ENCODE data around the gene PRRC2B. TPM values are rescaled to one million over a fixed set of nuclear protein-coding genes. Genes with fewer than 3 reads are reported as not detected.
A peak's percentile ranks its signal among the peaks of the same experiment; 100 is the strongest.
"Not testable (repeated sequence)": the region's sequence is repeated elsewhere in the genome, so short reads cannot be mapped to it uniquely, and the experiment has no call there.

PRRC2B gene
- polyA plus RNA-seq, 1 donor: 189 TPM

GRCh38 chr9:131515559-131516031, 121.7 kb downstream of the PRRC2B start:
- not testable (repeated sequence) for DNase-seq

DNA sequence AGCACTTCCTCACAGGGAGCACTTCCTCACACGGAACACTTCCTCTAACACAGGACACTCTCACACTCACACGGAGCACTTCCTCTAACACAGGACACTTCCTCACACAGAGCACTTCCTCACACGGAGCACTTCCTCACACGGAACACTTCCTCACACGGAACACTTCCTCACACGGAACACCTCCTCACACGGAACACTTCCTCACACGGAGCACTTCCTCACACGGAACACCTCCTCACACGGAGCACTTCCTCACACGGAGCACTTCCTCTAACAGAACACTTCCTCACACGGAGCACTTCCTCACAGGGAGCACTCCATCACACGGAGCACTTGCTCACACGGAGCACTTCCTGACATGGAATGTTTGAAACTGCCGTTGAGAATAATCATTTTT, 122.2 kb downstream of the PRRC2B start:
- DNase-seq: no peak

DNA sequence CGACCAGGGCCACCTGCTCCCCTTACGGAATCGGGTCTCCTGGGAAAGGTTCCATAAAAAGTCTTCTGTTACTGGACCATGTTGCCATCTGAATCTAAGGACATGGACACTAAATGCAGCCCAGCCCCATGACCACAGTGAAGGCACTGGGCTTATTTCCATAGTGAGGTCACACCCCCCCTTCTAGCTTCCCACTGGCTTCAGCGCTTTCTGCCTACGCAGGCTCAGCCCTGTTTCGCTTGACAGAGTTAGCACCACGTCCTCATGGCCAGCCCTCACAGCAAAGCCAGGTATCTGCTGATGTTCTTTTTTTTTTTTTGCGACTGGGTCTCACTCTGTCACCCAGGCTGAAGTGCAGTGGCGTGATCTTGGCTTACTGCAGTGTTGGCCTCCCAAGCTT, 123.0 kb downstream of the PRRC2B start:
- no peak for DNase-seq

- no peak for DNase-seq
Observed at GRCh38 chr9:131517761-131518190, 123.9 kb downstream of the PRRC2B start.

DNA sequence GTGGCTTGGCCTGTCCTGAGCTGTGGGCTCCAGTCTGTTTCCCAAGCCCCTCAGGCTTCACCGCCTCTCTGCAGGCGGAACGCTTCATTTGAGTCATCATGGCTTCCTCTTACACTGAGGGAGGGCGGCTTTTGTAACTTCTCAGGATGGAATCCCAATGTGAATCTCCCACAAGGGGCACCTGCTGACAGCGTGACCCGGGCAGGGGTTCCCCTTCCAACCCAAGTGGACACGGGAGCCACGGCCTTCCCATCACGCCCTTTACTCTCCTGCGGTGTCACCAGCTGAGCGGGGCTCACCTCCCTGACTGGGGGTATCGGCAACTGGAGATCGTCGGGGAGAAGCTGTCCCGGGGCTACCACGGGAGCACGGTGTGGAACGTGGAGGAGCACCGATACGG, 124.7 kb downstream of the PRRC2B start:
- DNase-seq: no peak

GRCh38 chr9:131520503-131520902, 126.6 kb downstream of the PRRC2B start:
- no peak for DNase-seq

- DNase-seq: no peak
Observed at GRCh38 chr9:131521203-131521602, 127.3 kb downstream of the PRRC2B start.

DNA sequence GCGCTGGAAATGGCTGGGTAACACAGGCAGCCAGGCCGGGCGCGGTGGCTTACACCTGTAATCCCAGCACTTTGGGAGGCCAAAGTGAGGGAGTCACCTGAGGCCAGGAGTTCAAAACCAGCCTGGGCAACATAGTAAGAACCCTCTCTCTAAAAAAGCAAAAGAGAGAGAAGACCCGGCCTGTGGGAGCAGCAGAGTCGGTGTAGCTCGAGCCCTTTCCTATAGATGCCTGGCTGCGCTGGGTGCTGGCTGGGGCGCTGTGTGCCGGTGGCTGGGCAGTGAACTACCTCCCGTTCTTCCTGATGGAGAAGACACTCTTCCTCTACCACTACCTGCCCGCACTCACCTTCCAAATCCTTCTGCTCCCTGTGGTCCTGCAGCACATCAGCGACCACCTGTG, 127.9 kb downstream of the PRRC2B start:
- DNase-seq: no peak

GRCh38 chr9:131522257-131523085, 128.6 kb downstream of the PRRC2B start:
- DNase-seq: no peak

GRCh38 chr9:131523086-131523388, 129.2 kb downstream of the PRRC2B start:
- no peak for DNase-seq

DNA sequence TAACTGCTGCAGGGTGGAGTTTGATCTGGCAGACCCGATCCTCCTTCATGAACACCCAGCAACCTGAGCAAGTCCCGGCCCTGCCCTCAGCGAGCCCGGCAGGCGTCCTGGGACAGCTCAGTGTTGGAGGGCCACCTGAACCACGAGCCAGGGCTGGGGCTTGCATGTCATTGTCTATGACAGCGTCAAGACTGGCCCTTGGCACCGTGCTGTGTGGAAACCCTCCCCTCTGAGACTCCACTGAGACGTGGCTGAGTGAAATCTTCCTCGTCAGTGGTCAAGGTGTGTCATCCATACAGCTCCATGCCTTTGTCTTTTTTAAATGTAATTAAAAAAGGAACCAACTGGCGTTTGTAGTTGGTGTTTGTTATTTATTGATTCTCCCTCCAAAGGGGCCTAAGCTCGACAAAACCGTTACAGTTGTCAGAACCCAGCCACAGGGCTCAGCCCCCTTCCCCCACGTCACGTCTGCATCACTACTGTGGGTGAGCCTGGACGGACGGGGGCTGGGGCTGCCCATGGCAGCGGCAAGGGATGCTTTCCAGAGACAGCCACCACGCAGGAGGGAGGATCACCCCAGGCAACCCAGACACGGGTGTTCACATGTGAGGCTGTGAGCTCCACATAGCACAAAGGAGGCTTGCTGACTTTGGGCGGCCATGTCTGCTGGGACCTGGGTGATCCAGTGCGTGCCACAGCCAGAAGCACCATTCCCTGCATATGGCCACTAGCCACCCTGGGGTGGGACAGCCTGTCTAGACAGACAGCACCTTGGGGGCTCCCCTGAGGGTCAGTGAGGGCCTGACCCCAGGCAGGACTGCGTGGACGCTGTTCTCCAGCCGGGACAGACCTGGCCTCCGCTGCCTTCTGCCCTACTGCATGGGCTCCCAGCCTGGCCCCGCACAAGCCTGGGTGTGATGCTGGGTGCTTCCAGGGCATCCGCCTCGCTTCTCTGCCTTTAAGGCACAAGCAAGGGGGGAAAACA, 129.9 kb downstream of the PRRC2B start:
- DNase-seq: no peak

DNA sequence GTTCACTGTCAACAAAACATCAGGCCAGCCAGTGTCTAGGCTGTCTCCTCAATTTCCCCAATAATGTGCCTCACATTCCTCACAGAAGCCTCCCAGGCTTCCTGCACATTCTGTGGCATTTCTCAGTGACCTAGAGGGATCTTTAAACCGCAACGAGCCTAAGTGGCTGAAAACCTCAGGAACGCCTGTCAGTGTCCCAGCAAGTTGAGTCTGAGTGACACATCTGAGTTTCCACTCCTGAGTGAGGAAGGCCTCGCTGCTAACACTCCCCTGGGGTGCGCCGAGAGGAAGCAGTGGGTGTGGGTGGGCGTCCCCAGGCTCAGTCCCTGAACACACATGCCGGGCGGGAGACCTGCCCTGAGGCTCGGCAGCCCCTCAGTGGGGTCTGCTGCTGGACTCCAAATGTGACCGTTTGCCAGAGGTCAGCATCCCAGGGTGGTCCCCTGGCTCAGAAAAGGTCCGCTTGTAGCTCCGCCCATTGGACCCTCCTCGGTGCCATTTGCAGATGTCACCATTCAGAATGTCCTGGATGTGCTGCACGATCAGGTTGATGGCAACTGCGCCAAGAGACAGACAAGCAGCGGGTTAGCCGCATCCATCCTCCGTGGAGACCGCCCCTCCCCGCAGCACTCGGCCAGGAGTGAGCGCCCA, 130.9 kb downstream of the PRRC2B start:
- DNase-seq: no peak

DNA sequence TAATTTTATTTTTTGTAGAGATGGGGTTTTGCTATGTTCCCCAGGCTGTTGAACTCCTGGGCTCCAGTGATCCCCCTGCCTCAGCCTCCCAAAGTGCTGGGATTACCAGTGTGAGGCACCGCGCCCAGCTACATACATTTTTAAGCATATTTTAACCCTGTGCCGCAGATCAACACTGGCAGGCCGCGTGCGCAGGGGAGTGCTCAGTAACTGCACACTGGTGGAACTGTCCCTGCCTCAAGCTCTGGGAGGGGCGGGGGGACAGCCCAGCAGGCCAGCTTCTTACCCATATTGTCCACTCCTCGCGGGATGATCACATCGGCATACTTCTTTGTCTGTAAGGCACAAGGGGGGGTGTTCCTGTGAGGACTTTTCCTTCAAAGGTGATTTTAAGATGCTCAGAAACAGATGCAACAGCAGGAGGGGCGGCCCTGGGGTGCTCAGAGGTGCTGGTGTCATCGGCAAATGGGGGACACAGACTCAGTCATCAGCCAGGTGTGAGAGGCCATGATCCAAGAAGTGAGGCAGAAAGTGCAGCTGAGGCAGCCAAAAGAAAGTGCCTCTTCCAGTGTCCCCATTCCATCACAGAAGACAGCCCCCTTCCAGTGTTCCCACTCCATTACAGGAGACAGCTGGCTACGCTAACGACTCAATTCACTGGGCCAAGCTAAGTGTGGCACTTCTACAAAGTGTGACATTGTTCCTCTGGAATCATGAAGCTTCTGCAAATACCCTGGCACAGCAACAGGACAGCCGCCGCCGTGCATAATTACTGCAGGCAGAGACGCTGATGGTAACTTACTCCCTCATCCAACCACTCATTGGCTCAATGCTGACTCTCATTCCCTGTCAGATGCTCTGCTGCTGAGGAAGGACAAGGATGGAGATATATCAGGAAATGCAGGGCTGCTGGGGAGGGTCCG, 132.0 kb downstream of the PRRC2B start:
- no peak for DNase-seq

- no peak for DNase-seq
Observed at GRCh38 chr9:131528186-131528585, 134.3 kb downstream of the PRRC2B start.

GRCh38 chr9:131528886-131529505, 135.1 kb downstream of the PRRC2B start:
- DNase-seq: no peak

GRCh38 chr9:131529597-131530545, 136.0 kb downstream of the PRRC2B start:
- no peak for DNase-seq

DNA sequence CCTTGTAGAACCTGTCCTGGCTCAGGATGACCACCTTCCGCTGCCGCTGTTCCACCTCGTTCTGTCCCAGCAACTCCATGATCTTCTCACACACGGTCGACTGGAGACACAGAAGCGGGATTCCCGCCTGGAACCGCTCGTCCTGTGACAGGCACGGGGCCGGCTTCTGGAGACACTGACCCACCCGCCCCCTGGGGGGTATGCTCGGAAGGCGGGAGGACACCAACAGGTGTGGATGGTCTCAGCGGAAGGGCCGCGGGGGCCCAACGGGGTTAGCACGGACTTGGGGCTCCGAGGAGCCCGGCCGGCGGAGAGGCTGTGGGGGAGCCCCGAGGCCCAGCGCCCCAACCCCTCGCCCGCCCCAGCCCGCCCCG, 136.6 kb downstream of the PRRC2B start:
- no peak for DNase-seq

DNA sequence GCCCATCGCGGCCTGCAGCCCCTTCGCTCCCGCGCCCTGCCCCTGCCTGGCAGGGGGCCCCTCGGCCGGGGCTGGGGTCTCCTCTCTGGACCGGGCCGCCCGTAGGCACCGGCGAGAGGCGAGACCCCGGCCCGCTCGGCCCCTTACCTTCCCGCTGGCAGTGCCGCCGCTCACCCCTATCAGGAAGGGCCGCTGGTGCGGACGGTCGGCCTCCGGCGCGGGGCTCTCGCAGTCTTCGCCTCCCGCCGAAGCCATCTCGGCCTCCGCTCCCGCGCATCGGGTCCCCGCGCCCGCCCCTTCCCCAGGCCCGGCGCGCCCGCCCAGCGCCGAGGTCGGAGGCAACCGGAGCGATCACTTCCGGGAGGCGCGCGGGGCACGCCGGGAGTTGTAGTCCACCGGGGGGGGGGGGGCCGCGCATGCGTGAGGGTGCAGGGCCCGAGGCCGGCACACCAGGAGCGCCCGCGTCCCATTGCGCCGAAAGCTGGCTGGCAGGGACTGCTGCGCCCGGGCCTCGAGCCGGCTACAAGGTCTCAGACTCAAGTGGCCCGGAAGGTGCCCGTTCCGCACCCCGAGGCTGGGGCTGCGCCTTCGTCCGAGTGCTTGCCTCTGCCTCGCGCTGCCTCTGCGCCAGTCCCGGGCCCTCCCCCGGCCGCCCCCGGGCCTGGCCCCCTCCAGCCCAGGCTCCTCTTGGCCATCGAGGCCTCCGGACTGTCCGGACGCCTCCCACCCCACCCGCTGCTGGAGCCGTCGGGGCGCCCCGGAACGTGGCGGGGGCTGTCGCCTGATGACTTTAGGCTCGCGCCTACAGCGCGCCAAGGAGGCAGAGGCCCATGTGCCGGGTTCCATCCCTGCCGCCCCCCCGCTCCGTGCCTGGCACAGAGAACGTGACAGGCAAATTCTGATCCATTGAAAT, 137.3 kb downstream of the PRRC2B start, which contains the start of gene UCK1:
Gene UCK1 (minus strand): TSS at position 344 of the 913 bp plus-strand sequence. CDS start 89 bp downstream, at position 255.
- DNase-seq: peak; percentile 84
